GM19467 (cell line): Measurements from ENCODE around the gene HDGFL2.

Experiments used
- ATAC-seq: cut with Tn5 transposase; IDR thresholded peaks from one replicate; pipeline ENCODE4 v1.9.1; 2021; ENCODE audit warnings: mild to moderate bottlenecking, moderate library complexity; ENCODE audit not compliant: unreplicated experiment

The HDGFL2 gene

DNA sequence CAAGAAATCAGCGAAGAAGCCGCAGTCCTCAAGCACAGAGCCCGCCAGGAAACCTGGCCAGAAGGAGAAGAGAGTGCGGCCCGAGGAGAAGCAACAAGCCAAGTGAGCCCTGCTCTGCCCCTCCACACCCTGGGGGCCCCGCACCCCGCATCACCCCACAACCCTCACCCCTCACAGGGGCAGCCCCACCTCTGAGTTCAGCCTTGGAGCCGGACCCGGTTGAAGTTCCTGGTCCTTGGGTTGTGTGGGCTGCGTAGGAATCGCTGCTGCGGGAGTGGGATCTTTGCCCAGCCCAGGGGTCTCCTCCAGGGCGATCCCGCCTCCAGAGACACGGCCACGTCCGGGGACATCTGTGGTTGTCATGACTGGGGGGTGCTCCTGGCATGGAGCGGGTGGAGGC lies 24.2 kb downstream of the HDGFL2 start:
- no peak for ATAC-seq

GRCh38 chr19:4497770-4498389 lies 25.8 kb downstream of the HDGFL2 start:
- no peak for ATAC-seq

DNA sequence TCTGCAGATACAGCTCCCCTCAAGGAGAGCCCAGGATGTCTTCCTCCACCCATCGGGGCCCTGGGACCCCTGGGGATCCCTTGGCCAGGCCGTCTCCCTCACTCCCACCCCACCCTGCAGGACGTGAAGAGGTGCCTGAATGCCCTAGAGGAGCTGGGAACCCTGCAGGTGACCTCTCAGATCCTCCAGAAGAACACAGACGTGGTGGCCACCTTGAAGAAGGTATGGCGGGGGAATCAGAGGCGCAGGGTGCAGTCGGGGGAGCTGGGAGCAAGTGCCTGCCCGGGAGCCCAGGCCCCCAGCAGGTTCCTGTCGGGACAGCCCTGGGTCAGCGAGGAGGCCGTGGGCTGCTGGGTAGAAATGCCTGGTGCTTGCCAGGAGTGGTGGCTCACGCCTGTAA lies 26.6 kb downstream of the HDGFL2 start:
- no peak for ATAC-seq

- ATAC-seq: no peak
Observed at GRCh38 chr19:4499318-4499717, 27.2 kb downstream of the HDGFL2 start.

- ATAC-seq: no peak
Observed at GRCh38 chr19:4499855-4500254, 27.8 kb downstream of the HDGFL2 start.

- no peak for ATAC-seq
Observed at GRCh38 chr19:4500841-4501591, 28.9 kb downstream of the HDGFL2 start.

DNA sequence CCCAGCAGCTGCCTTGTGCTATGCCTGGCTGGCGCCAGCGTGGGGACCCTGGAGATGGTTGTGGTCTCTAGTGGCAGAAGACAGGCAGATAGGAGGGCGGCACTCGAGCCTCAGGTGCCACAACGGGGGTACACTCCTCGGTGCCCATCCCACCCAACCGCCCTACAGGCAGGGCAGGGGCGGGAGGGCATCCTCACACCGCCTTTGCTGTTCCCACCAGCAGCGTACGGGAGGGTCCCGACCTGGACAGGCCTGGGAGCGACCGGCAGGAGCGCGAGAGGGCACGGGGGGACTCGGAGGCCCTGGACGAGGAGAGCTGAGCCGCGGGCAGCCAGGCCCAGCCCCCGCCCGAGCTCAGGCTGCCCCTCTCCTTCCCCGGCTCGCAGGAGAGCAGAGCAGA lies 29.6 kb downstream of the HDGFL2 start:
- no peak for ATAC-seq

DNA sequence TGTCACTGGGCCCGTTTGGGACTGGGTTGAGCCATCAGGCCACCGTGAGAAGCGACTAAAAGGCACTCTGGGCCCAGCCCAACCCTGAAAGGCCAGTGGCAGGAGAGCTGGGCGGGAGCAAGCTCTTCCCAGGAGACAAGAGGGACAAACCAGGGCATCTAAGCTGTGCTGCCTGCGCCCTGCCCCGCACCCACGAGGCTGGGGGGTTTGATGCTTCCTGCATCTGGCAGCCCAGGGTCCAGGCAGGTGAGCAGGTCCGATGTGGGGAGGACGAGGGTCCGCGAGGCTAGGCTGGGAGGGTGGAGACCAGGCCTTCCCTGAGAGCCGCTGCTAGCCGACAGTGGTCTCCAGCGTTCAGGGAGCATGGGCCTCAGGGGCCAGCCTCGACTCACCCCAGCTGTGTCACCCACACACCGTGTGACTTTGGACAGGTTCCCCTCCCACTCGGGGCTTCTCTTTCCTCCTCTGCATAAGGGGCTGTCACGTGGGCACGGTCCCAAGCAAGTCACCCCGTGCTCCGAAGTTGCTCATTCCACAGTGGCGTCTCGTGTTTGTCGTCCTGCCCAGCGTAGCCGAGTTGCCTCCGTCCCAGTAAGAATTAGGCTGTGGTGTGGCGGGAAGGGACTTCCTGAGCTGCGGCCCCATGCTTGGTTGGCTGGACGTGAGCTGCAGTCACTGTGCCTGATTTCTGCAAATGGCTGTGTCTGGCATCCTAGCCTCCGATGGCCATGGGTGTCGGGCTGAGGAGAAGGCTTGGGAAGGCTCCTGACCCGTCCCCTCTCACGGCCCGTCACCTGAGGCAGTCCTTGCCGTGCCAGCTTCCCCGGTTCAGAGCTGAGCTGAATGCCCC lies 30.4 kb downstream of the HDGFL2 start:
- ATAC-seq: no peak

- no peak for ATAC-seq
Observed at GRCh38 chr19:4503132-4503824, 31.2 kb downstream of the HDGFL2 start.

DNA sequence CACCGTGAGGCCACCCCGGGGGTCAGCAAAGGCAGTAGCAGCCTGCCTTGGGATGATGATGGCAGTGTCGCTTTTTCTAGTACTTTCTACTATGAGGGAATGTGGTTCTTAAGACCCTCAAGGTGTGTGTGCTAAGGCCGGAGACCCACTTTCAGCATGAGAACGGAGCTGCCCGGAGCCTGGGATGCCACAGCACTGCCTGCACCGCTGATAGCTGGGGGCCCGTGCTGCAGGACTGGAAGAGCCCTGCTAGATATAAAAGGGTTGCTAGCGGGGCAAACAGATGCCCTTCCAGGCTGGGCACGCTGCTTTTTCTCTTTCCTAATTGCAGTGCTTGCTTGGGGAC lies 31.7 kb downstream of the HDGFL2 start:
- ATAC-seq: no peak

DNA sequence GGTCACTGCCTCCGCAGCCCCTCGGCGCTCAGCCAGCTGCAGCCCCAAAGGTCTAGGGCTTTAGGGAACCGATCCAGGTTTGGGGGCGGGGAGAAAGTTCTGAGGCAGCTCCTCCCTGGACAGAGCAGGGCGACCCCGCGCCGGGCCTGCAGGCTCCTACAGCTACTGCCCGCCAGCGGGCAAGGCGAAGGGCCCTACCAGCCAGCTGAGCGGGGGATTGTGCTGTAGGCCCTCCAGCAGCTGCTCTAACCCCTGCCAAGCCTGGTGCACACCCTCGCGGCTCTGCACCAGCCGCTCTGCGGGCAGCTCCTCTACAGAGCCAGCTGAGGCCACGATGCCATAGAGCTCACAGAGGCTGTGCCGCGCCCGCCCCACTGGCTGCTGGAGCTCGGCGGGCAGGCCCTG lies 32.2 kb downstream of the HDGFL2 start:
- ATAC-seq: no peak

DNA sequence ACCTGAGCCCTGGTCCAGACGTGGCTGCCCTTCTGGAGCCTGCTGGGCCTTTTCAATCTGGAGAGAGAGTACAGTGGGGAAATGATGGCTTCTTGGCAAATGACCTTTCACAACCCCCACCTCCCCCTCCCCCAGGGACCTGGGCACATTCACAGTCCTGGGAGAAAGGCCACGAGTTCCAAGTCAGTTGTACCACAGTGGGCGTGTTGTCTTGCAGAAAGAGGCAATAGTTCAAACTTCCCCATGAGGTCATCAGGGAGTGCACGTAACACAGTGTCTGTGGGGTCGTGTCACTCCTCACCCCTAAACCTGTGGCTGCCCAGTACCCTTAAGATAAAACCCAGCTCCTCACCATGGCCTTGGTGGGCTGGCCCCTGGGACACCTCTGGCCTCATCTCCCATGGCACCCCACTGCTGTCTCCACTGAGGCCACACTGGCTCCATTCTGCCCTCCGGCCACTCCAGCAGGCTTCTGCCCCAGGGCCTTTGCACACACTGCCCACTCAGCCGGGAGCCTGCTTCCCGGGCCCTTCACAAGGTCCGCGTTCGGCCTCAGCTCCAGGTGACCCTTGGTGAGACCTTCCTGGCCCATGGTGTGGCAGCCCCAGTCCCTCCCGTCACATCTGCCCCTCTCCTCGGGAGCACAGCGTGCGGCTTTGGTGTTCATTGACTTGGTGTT lies 32.9 kb downstream of the HDGFL2 start:
- no peak for ATAC-seq

DNA sequence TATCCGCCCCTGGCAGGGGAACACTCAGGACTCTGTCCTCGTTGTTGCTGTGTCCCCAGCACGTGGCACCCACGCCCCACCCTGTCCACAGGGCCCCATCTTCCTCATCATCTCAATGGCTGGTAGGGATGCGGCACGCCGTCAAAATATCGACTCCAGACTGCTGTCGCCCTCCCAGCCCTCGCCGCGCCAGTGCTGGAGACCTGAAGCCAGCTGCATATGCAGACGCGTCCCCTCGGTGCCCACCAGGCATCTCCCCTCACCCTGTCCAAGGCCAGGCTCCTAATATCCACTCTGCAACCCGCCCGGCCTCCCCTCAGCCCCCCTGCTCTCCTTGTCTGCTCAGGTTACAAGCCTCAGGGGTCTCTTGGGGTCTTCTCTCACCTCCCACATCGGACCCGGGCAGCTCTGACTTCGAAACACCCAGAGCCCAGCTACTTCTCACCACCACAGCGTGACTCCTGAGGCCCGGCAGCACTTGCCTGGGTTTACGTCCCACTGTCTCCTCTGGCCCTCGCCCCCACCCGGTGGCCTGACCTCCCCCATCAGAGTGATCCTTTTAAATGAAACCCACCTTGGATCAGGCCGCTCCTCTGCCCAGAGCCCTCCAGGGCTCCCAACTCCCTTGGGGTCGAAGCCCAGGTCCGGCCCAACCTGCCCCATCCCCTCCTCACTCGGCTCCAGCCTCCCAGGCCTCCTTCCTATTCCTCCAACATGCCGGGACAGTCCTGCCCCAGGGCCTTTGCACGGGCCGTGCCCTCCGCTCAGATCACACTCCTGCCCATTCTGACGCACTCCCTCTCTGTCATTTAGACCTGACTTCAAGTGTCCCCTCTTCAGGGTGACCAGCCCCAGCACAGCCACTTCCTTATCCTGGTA lies 33.7 kb downstream of the HDGFL2 start:
- ATAC-seq: no peak

- ATAC-seq: no peak
Observed at GRCh38 chr19:4506449-4507149, 34.5 kb downstream of the HDGFL2 start.

DNA sequence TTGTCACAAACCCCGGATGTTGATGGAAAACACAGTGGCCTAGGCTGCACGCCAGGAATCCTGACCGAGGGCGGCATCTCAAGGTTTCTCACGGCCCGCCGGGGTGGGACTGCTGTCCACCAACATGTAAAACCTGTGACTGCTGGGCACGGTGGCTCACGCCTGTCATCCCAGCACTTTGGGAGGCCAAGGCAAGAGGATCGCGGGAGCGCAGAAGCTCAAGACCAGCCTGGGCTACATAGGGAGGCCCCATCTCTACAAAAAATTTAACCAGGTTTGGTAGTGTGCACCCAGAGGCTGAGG lies 35.0 kb downstream of the HDGFL2 start:
- no peak for ATAC-seq

DNA sequence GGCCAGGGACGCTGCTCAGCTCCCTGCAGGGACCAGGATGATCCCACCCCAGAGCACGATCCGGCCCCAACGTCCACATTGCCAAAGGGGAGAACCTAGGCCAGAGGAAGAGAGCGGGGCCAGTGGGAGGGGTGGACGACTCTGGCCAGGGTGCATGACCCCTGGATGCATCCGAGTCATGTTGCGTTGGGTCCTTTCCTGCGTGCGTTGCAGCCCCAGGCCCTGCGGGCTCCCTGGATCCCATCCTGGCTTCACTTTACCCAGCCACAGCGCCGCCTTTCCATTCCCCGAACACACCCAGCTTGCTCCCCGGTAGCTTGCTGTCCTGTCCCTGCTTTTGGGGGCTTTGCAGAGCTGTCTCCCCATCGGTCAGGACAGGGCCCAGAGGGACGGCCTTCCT lies 35.7 kb downstream of the HDGFL2 start:
- no peak for ATAC-seq

DNA sequence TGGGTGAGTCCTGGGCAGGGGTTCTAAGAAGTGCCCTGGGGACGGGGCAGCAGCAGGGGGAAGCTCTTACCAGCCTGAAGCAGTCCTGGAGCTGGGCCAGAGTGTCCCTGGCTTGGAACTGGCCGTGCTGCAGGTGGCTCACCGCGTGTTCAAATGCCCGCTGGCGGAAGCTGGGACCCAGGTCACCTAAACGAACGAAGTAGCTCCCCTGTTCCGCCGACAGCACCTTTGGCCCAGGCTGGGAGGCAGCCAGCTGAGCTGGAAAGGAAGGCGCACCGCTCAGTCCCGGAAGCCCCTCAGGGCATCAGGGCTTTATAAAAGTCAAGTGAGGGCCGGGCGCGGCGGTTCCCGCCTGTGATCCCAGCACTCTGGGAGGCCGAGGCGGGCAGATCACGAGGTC lies 36.6 kb downstream of the HDGFL2 start:
- no peak for ATAC-seq

- no peak for ATAC-seq
Observed at GRCh38 chr19:4510435-4511255, 38.5 kb downstream of the HDGFL2 start.
